GM12878 (cell line): ENCODE measurements around the gene MAML3. TPM values are rescaled to one million over a fixed set of nuclear protein-coding genes. Genes with fewer than 3 reads are reported as not detected.

Experiments used
- ATAC-seq: fragments of 200-7000 bp; cut with Tn5 transposase; 3 replicates; pipeline ENCODE4 v1.9.1; 2020; ENCODE audit warnings: mild to moderate bottlenecking, moderate library complexity
- BruUV-seq: library from RNA; stranded (reverse); fragments of 400-500 nt; replicated peaks from 2 replicates; lab custom pipeline; 2021; lab: Mats Ljungman, UMichigan
- CTCF ChIA-PET: fragments of 300-600 bp; sonication (Branson Sonifier 250); formaldehyde crosslinking; extraction: SDS; loops from one replicate; lab custom pipeline; 2021; ENCODE audit warnings: inconsistent platforms; lab: Yijun Ruan, JAX
- POLR2A ChIA-PET: fragments of 350-600 bp; formaldehyde crosslinking; extraction: SDS; loops from one replicate; lab custom pipeline; 2021; ENCODE audit warnings: inconsistent platforms; lab: Charles Lee
- RAD21 ChIA-PET: fragments of 300-600 bp; sonication (Branson Sonifier 250); formaldehyde crosslinking; loops from one replicate; lab custom pipeline; 2023; ENCODE audit warnings: antibody characterized with exemption; ENCODE audit not compliant: unreplicated experiment; lab: Charles Lee
- SMC1A ChIA-PET: fragments of 300-600 bp; sonication (Branson Sonifier 250); formaldehyde crosslinking; loops from one replicate; lab custom pipeline; 2023; ENCODE audit not compliant: unreplicated experiment, uncharacterized antibody; lab: Charles Lee
- DNase-seq: peaks from one replicate; pipeline ENCODE4 v3.0.0-alpha.2; 2011; ENCODE audit warnings: low read depth, low spot score
- FAIRE-seq: peaks from 3 replicates; lab custom pipeline; 2011; peaks lifted over from hg19 to GRCh38; lab: Jason Lieb, UNC
- H2AFZ ChIP-seq: 2 replicates; pipeline ENCODE4 v1.6.0; 2011; ENCODE audit warnings: low read depth, low read length, control low read depth; ENCODE audit not compliant: control insufficient read depth
- H3K27ac ChIP-seq: 2 replicates; pipeline ENCODE4 v1.5.1; 2011; ENCODE audit warnings: control low read depth; ENCODE audit not compliant: control insufficient read depth, insufficient read depth
- H3K27me3 ChIP-seq, 2 experiments: replicated peaks in 1 of 2; 2 replicates each; pipeline versions ENCODE4 v1.6.0 to v1.6.1; 2011; ENCODE audit warnings: low read length in 1 of 2; ENCODE audit not compliant: control insufficient read depth in 2 of 2, insufficient read depth in 2 of 2
- H3K36me3 ChIP-seq, 2 experiments: 2 replicates each; pipeline ENCODE4 v1.5.1; 2011; ENCODE audit warnings: low read length in 1 of 2; ENCODE audit not compliant: control insufficient read depth in 2 of 2, insufficient read depth in 2 of 2
- H3K4me1 ChIP-seq: 2 replicates; pipeline ENCODE4 v1.6.1; 2011; ENCODE audit warnings: mild to moderate bottlenecking, low read length, moderate library complexity, mixed read lengths; ENCODE audit not compliant: control insufficient read depth, insufficient read depth
- H3K4me2 ChIP-seq: 2 replicates; pipeline ENCODE4 v1.6.0; 2011; ENCODE audit warnings: control low read depth; ENCODE audit not compliant: control insufficient read depth, insufficient read depth
- H3K4me3 ChIP-seq: fragments of 200-600 bp; sonication (generic); 2 replicates; pipeline ENCODE4 v1.5.1; 2016
- H3K79me2 ChIP-seq: 2 replicates; pipeline ENCODE4 v1.6.0; 2011; ENCODE audit warnings: low read length; ENCODE audit not compliant: control insufficient read depth, insufficient read depth
- H3K9ac ChIP-seq: 2 replicates; pipeline ENCODE4 v1.8.0; 2011; ENCODE audit warnings: low read length, control low read depth, mixed read lengths; ENCODE audit not compliant: control insufficient read depth, insufficient read depth
- H3K9me3 ChIP-seq: replicated peaks from 3 replicates; pipeline ENCODE4 v1.5.1; 2011; ENCODE audit warnings: mild to moderate bottlenecking, low read length; ENCODE audit not compliant: control insufficient read depth, insufficient read depth
- H4K20me1 ChIP-seq: 2 replicates; pipeline ENCODE4 v1.6.0; 2011; ENCODE audit not compliant: control insufficient read depth, insufficient read depth
- FOS ChIP-seq: IDR thresholded peaks from 3 replicates; pipeline ENCODE4 v1.6.1; 2011; ENCODE audit warnings: borderline replicate concordance; ENCODE audit not compliant: insufficient read length; ENCODE audit errors: extremely low read depth
- STAT3 ChIP-seq: IDR thresholded peaks from 2 replicates; pipeline ENCODE4 v1.6.1; 2011; ENCODE audit warnings: low read depth, low read length, improper control_type of control experiment
- YY1 ChIP-seq: IDR thresholded peaks from 2 replicates; pipeline ENCODE4 v1.6.1; 2011; ENCODE audit warnings: low read depth, mild to moderate bottlenecking, low read length
- ZBTB33 ChIP-seq: fragments of 450-650 bp; IDR thresholded peaks from 2 replicates; pipeline ENCODE4 v1.6.1; 2017; ENCODE audit warnings: mild to moderate bottlenecking
- ZNF274 ChIP-seq: IDR thresholded peaks from one replicate; pipeline ENCODE4 v1.8.0; 2011; ENCODE audit not compliant: insufficient read length, insufficient read depth
- WGBS: methylation state at CpG from one replicate; pipeline ENCODE4 v1.1.6; 2016; ENCODE audit warnings: low lambda C conversion rate; ENCODE audit not compliant: insufficient replicate concordance, insufficient coverage; ENCODE audit errors: missing lambda C conversion rate; 5-methylcytosine and 5-hydroxymethylcytosine counted together
- in situ Hi-C: fragments of 300-500 bp; cut with MboI; formaldehyde crosslinking; loops from 9 replicates; pipeline ENCODE4 v1.14.3; 2018; ENCODE audit warnings: mixed read lengths
- intact Hi-C: fragments of 100-400 bp; cut with micrococcal nuclease; formaldehyde crosslinking; loops from one replicate; pipeline ENCODE4 v1.14.2; 2022; ENCODE audit not compliant: unreplicated experiment
- polyA plus RNA-seq, 11 experiments: library from polyadenylated mRNA; depleted of rRNA in 4 of 11; unstranded in 6 of 11; stranded (reverse) in 5 of 11; fragments of >200 nt; fragmentation: Nextera tagmentation in 4 of 11; fragmentation: Illumina TruSeq in 1 of 11; extraction: Ambion mirVana in 4 of 11; extraction: Trizol in 1 of 11; gene quantifications; 1 replicate in 1 of 11; 2 replicates in 10 of 11; pipeline versions ENCODE4 v1.2.1 to v1.2.3, GENCODE V29; 2011 to 2016; ENCODE audit warnings: inconsistent platforms in 2 of 11, missing spikeins in 2 of 11, low read depth in 1 of 11
- total RNA-seq, 4 experiments: library from RNA; depleted of rRNA in 3 of 4; stranded (reverse); fragments of >200 nt in 3 of 4; fragmentation: Illumina TruSeq in 1 of 4; extraction: Trizol in 1 of 4; gene quantifications; 2 replicates each; pipeline versions ENCODE4 v1.2.1 to v1.2.3, GENCODE V29; 2013 to 2021

The MAML3 gene
- total and polyA plus RNA-seq, 10 of the 15 experiments (the other 5 are each of a cell fraction or from before 2014, with no cell fraction given), result under 0.01 to 0.53 (median 0.06) TPM; not detected in 2

- 41% methylated on average over 9 of the region's 9 CpGs for WGBS
- no peak overlapping the region for H3K27ac ChIP-seq
- no peaks in the 10 kb centered on the region for H3K27me3 ChIP-seq
- H3K4me2 ChIP-seq, result no peak overlapping the region
- no peak overlapping the region for H3K4me3 ChIP-seq
- TF ChIP-seq ZBTB33, result no peak
- in situ Hi-C loops (no loop called here), intact Hi-C loops (no loop called here)
- ChIA-PET CTCF (no interaction called here), SMC1A (no interaction called here), RAD21 (no interaction called here), POLR2A (no interaction called here)
- H3K4me1 ChIP-seq, result no peaks in the 10 kb centered on the region
- H3K79me2 ChIP-seq, result no peaks in the 10 kb centered on the region
- H3K9me3 ChIP-seq, result no peaks in the 10 kb centered on the region
- ATAC-seq (no peak), DNase-seq (no peak), FAIRE-seq (no peak)
- no peaks in the 10 kb centered on the region for H4K20me1 ChIP-seq
- no peaks in the 10 kb centered on the region; a peak in 1 of 4 replicates for H3K36me3 ChIP-seq
- H2AFZ ChIP-seq, result no peak overlapping the region
- no peak overlapping the region for H3K9ac ChIP-seq
- BruUV-seq, result no TSS peak
Measured at GRCh38 chr4:139715746-139716391, 438.1 kb downstream of the MAML3 start.

- no TSS peak for BruUV-seq
- Histone ChIP-seq H3K27me3 (no peaks in the 10 kb centered on the region), H3K4me2 (no peak overlapping the region), H3K9ac (no peak overlapping the region), H3K79me2 (no peaks in the 10 kb centered on the region), H3K9me3 (no peaks in the 10 kb centered on the region; the same call in 2 of the 3 replicates), H3K36me3 (no peaks in the 10 kb centered on the region), H3K4me1 (no peaks in the 10 kb centered on the region), H3K4me3 (no peak overlapping the region), H3K27ac (no peak overlapping the region), H2AFZ (no peak overlapping the region), H4K20me1 (no peaks in the 10 kb centered on the region)
- ChIA-PET CTCF (no interaction called here), SMC1A (interaction anchor here (1.2 kb wide), 2 partner anchors 14 to 27 kb away, joined by 3 read pairs; no protein-coding TSS in a partner anchor), RAD21 (no interaction called here), POLR2A (no interaction called here)
- TF ChIP-seq FOS (no peak), STAT3 (no peak), ZNF274 (no peak), YY1 (no peak)
- WGBS, result 75% methylated on average over 2 of the region's 2 CpGs
- intact Hi-C loops, result no loop called here
- no peak for DNase-seq
- no peak for FAIRE-seq
- in situ Hi-C loops, result no loop called here
- ATAC-seq, result no peak
Measured at GRCh38 chr4:139712882-139713281, 441.1 kb downstream of the MAML3 start.
